ENCODE data around the gene CCR4.
"Not testable (repeated sequence)": the region's sequence is repeated elsewhere in the genome, so short reads cannot be mapped to it uniquely, and the experiment has no call there.

The CCR4 gene

DNA sequence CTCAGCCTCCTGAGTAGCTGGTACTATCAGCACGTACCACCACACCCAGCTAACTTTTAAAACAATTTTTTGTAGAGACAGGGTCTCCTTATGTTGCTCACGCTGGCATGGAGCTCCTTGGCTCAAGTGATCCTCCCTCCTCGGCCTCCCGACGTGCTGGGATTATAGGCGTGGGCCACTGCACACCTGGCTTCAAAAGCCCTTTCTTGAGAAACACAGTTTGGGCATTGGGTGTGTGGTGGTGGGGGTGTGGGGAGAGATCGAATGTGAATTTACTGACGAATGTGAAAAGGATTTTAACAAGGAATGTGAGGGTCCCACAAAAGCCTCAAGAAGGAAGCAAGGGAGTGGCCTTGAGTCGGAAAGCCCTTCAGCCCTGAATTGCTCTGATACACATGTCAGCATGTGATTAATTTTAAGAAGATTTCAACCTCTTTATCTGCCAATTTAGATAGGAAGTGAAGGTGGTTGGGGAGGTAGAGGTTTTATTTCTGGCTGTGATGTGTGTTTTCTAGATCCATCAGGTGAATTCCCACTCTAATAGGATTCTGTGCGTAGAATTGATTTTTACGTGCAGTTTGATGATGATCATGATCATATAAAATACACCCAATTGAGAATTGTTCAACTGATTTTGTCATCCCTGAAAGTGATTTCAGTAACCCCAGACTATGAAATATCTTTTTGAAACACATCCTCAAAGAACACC, 1.1 kb downstream of the CCR4 start:
- no peak for DNase-seq

DNA sequence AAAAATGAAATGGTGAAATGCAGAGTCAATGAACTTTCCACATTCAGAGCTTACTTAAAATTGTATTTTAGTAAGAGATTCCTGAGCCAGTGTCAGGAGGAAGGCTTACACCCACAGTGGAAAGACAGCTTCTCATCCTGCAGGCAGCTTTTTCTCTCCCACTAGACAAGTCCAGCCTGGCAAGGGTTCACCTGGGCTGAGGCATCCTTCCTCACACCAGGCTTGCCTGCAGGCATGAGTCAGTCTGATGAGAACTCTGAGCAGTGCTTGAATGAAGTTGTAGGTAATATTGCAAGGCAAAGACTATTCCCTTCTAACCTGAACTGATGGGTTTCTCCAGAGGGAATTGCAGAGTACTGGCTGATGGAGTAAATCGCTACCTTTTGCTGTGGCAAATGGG, 3.1 kb downstream of the CCR4 start:
- no peak for DNase-seq

DNA sequence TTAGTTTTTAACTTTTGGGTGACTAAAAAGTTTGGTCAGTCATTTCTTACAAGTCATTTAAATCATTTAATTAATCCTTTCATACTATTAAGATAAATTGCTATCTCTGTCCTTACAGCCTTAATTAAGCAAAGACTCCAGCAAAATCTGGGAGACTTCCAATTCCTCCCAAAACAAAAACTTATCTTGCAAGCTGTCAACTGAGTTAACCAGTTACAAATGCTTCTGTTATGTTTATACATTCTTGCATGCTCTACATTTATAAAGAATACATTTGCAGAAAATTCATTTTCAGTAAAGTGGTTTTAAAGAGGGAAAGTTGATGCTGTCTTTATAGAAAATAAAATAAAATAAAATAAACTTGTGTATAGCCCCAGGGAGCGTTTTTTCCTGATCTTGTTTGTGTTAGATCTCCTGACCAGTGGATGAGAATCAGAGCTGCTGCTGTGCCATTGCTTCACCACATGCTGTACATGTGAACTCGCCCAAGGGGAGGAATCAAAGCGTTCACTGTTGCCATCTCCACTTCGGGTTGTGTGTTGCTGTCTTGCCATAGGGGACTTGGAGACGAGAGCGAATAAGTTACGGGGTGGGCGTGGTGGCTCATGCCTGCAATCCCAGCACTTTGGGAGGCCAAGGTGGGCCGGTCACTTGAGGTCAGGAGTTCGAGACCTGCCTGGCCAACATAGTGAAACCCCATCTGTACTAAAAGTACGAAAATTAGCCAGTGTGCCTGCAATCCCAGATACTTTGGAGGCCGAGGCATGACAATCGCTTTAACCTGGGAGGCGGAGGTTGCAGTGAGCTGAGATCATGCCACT, 5.5 kb downstream of the CCR4 start:
- DNase-seq: no peak

DNA sequence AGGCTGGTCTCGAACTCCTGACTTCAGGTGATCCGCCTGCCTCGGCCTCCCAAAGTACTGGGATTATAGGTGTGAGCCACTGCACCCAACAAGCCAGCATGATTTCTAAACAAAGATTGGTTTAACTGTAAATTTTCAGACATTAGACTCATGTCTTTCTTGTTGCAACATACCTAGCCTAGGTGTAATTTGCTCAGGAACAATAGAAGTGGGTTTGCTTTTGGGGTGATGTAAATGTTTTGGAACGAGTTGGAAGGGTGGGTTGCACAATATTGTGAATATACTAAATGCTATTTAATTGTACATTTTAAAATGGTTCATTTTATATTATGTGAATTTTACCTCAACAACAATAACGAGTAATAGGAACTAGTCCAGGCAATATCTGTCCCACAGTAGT, 7.1 kb downstream of the CCR4 start:
- DNase-seq: no peak

DNA sequence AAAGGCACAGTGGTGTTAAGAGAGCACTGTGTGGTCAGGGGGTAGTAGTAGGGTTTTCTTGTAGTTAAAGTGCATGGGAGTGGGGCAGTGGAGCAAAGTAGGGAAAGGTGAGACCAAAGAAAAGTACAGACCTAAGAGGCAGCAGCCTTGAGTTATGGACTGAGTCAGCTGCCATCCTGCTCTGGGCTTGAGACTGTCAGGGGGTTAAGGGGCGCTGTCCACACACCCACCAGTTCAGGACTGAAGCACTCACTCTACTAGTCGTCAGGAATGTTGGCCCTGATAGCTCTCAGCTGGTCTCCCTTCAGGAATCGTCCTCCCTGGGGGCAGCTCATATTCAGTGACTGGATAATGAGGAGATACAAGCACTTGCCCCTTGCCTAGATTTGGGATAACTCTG, 7.9 kb downstream of the CCR4 start:
- no peak for DNase-seq

DNA sequence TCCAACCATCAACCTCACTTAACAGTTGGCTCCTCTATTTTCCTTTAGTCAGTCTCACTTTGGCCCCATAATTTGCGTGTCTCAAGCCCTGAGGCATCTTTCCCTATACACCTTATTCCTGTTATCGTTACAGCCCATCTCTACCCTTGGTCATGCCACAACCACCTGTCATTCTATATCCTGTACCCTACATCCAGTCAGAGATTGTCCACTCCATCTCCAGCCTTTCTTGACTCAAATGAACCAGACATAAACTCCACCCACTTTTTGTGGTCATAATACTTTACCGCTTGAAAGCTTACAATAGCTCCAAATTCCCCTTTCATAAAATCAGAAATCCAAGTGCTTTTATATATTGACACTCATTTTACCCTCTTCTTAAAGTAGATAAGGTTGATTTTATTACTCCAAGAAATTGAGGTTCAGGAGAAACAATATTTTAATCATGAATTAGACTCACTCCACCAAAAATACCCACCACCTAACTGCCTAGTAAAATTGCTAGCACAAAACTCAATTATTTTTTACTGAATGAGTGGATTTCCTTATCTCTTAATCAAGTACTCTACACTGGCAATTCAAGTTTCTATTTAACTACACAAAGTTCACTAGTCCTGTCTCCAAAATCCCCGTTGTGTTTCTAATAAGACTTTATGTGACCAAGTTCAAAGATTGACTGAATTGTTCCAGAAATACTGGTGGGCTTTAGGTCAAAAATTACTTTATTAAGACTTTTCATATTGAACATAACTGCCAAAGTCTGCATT, 9.1 kb downstream of the CCR4 start:
- no peak for DNase-seq

DNA sequence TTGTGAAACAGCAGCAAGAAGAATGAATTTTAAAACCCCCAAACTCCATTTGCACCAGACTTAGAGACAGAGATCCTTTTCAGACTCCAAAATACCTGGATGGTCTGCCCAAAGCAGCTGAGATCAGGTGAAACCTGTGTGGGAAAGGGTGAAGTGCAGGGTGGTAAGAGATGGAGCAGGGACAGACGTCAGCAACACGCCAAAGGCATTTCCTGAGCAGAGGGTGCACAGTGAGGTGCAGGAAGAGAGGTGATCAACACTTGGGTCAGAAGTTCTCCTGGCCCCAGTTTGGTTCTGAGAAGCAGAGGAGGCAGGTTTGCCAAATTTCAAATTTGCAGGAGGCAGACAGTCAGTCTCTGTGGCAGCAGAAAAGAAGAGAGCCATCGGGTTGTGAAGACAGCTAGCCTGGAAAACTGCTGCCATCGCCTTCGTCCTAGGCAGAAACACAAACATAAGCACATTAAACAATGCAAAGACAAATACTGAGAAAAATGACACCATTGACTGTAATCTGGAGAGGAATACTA, 9.8 kb downstream of the CCR4 start:
- no peak for DNase-seq

DNA sequence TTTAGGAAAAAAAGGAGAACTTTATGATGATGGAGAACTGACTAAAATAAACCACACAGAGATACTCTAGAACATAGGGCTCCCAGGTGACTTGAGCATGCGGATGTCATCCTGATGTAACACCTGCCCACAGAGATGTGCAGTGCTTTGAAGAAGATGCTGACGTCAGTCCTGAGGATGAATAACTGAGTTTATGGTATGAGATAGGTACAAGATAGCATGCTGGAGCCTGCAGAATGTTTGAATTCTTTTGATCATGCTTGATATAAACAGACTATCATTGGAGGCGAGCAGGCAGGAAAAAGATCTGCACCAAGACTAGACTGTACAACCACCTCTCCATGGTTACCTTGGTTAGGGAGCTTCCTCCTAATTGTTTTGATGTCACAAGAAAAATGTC, 12.4 kb downstream of the CCR4 start:
- no peak for DNase-seq

DNA sequence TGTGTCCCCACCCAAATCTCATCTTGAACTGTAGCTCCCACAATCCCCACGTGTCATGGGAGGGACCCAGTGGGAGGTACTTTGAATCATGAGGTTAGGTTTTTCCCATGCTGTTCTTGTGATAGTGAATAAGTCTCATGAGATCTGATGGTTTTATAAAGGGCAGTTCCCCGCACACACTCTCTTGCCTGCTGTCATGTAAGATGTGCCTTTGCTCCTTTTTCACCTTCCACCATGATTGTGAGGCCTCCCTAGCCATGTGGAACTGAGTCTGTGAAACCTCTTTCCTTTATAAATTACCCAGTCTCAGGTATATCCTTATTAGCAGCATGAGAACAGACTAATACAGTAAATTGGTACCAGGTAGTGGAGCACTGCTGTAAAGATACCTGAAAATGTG, 13.3 kb downstream of the CCR4 start:
- not testable (repeated sequence) for DNase-seq

DNA sequence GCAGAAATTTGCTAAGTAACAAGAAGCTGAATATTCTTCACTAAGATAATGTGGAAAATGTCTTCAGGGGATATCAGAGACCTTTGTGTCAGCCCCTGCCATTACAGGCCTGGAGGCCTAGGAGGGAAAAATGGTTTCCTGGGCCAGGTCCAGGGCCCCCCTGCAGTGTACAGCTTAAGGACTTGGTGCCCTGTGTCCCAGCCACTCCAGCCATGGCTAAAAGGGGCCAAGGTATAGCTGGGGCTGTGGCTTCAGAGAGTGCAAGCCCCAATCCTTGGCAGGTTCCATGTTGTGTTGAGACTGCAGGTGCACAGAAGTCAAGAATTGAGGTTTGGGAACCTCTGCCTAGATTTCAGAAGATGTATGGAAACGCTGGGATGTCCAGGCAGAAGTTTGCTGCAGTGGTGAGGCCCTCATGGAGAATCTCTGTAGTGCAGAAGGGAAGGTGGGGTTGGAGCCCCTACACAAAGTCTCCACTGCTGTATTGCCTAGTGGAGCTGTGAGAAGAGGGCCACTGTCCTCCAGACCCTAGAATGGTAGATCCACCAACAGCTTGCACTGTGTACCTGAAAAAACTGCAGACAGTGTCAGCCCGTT, 14.3 kb downstream of the CCR4 start:
- DNase-seq: not testable (repeated sequence)

DNA sequence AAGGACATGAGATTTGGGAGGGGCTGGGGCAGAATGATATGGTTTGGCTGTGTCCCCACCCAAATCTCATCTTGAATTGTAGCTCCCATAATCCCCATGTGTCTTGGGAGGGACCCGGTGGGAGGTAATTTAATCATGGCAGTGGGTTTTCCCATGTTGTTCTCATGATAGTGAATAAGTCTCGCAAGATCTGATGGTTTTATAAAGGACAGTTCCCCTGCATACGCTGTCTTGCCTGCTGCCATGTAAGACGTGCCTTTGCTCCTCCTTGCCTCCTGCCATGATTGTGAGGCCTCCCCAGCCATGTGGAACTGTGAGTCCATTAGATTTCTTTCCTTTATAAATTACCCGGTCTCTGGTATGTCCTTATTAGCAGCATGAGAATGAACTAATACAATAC, 15.2 kb downstream of the CCR4 start:
- DNase-seq: not testable (repeated sequence)

DNA sequence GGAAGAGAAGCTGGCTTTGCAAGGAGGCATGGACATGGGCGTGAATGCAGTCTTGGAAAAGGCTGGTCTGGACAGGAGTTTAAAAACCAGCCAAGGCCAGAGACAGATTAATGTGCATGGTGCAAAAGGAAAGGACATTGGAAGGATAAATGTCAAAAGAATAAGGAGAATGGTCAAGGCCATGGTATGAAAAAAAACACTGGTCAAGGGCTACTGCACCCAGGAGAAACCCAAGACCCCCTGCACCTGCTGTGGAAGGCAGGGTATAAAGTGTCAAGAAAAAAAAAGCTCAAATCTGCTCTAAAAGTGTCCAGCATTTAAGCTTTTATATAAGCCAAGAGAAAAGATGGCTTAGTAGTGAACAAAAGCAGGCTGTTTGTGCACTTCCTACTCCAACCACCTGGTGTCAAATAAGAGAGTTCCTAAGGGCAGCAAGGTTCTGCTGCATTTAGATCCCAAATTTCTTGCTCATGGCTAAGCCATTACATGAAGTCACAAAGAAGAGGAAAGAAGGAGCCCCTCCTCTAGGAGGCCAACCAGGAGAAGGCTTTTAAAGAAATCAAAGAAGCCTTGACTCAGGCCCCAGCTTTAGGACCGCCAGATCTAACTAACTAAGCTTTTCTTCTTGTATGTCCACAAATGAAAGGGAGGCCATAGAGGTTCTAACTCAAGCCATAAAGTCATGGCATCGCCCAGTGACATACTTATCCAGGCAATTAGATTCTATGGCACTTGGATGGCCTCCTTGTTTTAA, 16.9 kb downstream of the CCR4 start:
- no peak for DNase-seq

DNA sequence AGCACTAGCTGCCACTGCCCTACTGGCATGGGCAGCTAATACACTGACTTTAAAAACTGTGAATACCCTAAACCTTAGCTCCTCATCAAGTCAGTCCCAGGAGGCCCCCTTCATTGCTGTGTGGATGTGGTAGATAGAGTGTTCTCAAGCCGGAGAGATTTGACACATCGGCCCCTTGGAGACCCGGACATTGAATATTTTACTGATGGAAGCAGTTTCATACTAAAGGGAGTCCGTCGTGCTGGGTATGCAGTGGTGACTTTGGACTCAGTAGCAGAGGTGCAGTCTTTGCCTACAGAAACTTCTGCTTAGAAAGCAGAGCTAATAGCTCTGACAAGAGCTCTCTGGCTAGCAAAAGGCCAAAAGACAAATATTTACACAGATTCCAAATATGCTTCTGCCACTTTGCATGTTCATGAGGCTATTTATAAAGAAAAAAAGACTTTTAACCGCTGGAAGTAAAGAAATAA, 17.5 kb downstream of the CCR4 start:
- DNase-seq: no peak

DNA sequence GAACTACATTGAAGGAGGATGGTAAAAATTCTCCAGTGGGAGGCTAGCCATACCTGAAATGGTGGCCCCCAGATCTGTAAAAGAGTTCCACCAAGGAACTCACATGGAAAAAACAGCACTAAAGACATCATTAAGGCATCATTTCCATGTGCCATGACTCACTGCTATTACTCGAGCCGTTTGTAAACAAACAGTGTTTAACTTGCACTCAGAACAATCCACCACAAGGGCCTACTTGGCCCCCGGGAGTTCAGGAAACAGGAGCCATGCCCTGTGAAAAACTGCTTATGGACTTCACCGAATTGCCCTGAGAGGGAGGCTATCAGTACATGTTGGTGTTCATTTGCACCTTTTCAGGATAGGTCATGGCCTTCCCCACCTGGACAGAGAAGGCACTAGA, 18.2 kb downstream of the CCR4 start:
- no peak for DNase-seq

DNA sequence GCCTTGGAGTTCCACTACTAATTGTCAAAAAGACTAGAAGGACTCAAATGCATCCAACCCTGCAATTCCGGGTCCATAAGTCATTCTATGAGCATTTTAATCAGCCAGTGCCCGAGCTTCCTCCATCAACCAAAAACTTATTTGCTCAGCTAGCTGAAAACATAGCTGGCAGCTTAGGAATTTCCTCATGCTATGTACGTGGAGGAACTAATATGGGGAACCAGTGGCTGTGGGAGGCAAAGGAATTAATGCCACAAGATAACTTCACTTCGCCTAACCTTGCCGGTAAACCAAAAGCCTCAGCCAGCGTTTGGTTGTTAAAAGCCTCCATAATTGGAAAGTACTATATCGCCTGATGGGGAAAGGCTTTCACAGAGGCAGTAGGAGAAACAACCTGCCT, 19.8 kb downstream of the CCR4 start:
- DNase-seq: not testable (repeated sequence)

DNA sequence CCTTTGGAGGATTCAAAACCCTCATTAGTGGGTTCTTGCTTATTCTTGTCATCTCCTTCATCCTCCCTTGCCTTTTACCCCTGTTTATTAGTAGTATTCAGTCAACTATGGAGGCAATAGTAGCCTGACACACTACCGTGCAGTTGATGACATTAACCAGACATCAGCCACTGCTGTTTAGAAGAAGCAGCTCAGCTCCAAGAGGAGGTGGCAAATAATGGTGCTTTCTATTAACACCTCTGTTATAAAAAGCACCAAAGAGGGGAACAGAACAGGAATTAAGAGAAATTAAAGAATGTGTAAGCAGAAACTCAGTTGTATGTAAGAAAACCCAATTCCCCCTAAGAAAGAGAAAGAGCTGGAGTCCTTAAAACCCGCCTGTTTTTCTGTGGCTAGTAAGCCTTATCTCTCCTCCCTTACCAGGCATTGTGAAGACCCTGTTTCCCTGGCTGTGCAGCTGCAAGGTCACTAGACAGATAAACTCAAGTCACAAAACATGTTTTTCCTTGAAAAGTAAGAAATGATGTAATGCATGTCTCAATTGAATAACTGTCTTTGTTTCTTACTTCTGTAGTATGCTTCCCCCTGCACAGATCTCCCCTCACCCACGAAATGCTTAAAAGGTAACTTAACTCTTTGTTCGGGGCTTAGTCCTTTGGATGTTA, 21.2 kb downstream of the CCR4 start:
- no peak for DNase-seq

DNA sequence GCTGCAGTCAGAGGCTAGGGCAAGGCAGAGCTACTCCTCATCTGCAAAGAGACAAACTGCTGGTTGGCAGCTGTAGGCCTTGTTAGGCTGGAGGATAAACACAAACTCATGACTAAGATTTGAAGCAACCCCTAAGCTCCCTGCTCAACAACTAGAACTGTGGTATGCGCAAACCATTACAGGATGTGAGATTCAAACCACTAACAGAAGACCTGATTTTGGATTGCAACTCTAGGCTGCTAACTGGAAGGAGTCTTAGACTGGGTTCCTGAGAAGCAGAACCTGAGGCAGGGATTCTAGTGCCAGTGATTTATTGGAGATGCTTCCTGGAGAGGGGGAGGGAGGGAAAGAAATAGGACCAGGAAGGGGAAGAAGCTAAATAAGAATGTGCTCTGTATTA, 22.5 kb downstream of the CCR4 start:
- no peak for DNase-seq

DNA sequence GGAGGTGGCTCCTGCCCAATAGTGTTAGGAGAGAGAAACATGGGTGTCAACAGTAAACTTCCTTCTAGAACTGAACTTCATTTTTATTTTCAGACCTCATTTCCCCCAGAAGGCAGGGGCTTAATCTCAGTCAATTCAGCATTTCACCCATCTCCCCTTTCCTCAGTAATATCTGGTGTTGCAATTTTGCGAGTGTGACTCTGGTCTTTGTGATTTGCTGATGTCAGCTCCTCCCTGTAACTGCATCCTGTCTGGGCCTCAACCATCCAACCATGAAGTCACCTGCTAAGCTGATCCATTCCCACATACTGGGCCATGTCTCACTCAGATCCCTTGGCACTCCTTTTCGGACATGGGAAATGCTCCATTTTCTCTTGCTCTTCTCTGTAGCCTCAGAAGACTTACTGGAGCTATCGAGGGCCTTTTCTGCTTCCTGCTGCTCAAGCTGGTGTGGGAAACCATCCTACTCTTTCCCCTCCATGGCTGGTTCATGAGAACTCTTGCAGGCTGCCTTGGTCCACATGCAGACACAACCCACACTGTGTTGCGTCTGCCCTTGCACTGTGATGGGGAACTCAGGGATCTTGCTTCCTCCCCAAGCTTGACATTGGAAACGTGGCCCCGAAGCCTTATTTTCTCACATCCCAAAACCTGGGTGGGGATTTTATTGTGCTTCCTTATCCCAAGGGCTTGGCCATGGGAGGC, 24.6 kb downstream of the CCR4 start:
- no peak for DNase-seq

DNA sequence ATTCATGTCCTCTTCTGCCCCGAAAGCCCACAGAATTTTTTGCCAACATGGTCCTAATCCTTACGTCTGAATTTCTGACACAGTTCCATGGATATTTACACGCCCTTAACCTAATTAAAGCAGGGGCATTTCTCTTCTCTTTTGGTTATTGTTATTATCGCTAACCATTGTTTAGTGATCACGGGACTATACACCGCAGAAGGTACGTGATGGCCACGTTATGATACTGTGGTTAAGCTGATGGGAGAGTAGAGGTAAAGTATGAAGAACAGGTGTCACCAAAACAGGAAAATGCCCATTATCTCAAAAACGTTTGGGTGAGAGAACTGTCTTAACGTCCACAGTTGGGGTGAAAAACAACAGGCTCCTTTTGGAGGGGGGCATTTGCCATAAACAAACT, 26.4 kb downstream of the CCR4 start:
- DNase-seq: no peak

DNA sequence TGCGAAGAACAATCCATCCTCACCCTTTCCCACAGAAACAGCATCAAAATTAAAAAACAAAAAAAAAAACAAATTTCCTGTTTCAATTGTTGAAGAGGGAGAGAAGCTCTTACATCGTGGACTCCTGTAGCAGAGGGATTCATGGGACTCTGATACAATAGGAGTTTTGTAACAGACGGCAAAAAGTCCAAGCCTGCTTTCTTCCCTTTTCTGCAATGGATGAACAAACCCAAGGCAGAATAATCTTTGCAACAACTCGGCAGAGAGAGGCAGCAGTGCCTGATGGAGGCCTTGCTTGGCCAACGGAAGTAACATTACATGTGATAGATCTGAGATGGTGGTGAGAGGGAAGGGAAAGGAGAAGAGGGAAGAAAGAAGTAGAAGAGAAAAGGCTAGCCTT, 26.9 kb downstream of the CCR4 start:
- DNase-seq: no peak

DNA sequence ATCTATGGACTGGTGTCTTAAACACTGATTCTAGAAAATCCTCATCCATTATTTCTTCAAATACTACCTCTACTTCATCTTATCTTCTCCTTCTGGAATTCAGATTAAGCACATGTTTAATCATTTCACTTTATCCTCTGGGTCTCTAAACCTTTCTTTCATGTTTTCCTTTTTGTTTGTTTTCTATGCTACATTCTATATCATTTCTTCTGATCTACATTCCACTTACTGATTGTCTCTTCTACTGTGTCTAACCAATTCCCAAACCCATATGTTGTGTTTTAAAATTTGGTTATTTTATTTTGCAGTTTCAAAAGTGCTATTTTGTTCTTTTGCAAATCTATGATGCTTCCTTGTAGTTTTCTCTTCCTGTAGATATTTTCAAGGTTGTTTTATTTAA, 31.7 kb downstream of the CCR4 start:
- no peak for DNase-seq
